Brain microvascular endothelial cell (primary cell): Measurements from ENCODE around the gene ALKBH2.
"Not testable (repeated sequence)": the region's sequence is repeated elsewhere in the genome, so short reads cannot be mapped to it uniquely, and the experiment has no call there.

Experiments used
- DNase-seq: peaks from one replicate; pipeline ENCODE4 v3.0.0-alpha.2; 2020
- H3K27ac ChIP-seq: fragments of 250-450 bp; sonication (Bioruptor Pico); 2 replicates; pipeline ENCODE4 v1.5.1; 2020; ENCODE audit warnings: mild to moderate bottlenecking, moderate library complexity
- H3K27me3 ChIP-seq: fragments of 250-450 bp; sonication (Bioruptor Pico); replicated peaks from 2 replicates; pipeline ENCODE4 v1.5.1; 2020; ENCODE audit warnings: mild to moderate bottlenecking
- H3K36me3 ChIP-seq: fragments of 250-450 bp; sonication (Bioruptor Pico); replicated peaks from 2 replicates; pipeline ENCODE4 v1.5.1; 2020; ENCODE audit warnings: mild to moderate bottlenecking
- H3K4me3 ChIP-seq: 2 replicates; pipeline ENCODE4 v1.5.1; 2011; ENCODE audit warnings: low read depth, mild to moderate bottlenecking, control low read depth, low read length, moderate library complexity
- in situ Hi-C: cut with HindIII; loops from 2 replicates; pipeline ENCODE4 v1.10.0; 2017; ENCODE audit warnings: low sequenced_read_pairs, low pct_ligation_motif_present
- TF ChIP-seq, protein P1 (sequence below): IDR thresholded peaks from 2 replicates; pipeline ENCODE4 v1.5.1; 2011; ENCODE audit warnings: low read depth, mild to moderate bottlenecking, moderate library complexity, low read length, control low read depth, inconsistent platforms; ENCODE audit errors: missing control alignments

Gene ALKBH2

DNA sequence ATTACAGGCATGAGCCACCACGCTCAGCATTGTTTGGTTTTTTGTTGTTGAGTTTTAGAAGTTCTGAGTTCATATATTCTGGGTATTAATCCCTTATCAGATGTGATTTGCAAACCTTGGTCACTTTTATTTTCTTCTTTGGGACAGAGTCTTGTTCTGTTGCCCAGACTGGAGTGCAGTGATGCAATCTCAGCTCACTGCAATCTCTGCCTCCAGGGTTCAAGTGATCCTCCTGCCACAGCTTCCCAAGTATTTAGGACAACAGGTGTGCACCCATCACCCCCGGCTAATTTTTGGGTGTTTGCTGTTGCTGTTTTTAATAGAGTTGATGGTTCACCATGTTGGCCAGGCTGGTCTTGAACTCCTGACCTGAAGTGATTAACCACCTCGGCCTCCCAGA lies 29.1 kb downstream of the ALKBH2 start:
- no peak overlapping the region for H3K27ac ChIP-seq
- H3K27me3 ChIP-seq = no peaks in the 10 kb centered on the region
- H3K4me3 ChIP-seq = no peak overlapping the region
- DNase-seq = no peak
- TF ChIP-seq, protein P1, sequence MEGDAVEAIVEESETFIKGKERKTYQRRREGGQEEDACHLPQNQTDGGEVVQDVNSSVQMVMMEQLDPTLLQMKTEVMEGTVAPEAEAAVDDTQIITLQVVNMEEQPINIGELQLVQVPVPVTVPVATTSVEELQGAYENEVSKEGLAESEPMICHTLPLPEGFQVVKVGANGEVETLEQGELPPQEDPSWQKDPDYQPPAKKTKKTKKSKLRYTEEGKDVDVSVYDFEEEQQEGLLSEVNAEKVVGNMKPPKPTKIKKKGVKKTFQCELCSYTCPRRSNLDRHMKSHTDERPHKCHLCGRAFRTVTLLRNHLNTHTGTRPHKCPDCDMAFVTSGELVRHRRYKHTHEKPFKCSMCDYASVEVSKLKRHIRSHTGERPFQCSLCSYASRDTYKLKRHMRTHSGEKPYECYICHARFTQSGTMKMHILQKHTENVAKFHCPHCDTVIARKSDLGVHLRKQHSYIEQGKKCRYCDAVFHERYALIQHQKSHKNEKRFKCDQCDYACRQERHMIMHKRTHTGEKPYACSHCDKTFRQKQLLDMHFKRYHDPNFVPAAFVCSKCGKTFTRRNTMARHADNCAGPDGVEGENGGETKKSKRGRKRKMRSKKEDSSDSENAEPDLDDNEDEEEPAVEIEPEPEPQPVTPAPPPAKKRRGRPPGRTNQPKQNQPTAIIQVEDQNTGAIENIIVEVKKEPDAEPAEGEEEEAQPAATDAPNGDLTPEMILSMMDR = no peak
- peaks cover 3% of the 10 kb centered on the region for H3K36me3 ChIP-seq
- in situ Hi-C loops = no loop called here

DNA sequence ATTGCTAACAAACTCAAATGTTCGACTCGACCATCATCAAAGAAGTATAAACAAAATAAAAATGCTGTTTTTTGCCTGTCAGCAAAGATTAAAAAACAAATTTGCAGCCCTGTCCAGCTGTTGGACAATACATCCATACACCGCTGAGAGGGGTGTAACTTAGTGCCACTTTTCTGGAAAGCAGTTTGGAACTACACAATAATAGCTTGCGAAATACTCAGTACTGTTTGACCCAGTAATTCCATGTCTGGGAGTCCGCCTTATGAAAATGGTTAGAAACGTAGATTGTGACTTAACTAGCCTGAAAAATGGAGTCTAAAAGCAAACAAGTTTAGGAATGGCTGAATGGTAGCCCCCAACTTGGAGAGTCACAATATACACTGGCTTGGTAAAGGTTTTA lies 34.5 kb downstream of the ALKBH2 start:
- H3K27ac ChIP-seq = no peak overlapping the region
- H3K36me3 ChIP-seq = no peaks in the 10 kb centered on the region
- H3K27me3 ChIP-seq = no peaks in the 10 kb centered on the region
- TF ChIP-seq, protein P1 = no peak
- no peak overlapping the region for H3K4me3 ChIP-seq
- no peak for DNase-seq
- in situ Hi-C loops = no loop called here

DNA sequence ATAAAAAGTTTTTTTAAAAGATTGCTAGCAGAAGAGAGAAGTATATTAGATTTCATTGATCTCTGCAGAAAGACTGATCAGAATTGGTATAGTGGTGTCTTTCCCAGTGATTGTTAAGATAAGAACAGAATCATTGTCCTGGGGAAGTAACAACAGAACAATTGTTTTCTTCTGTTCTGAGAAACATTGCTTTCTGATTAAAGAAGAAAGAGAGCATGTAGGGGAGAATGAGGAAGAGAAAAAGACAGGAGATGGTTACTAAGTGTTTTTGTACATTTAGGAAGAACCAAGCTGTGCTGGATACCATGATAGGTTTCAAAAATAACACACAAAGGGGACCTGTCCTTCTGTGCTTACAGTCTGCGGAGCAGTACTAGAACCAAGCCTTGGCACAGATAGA lies 35.9 kb downstream of the ALKBH2 start:
- Histone ChIP-seq H3K4me3 (no peak overlapping the region), H3K27me3 (no peaks in the 10 kb centered on the region), H3K27ac (no peak overlapping the region), H3K36me3 (no peaks in the 10 kb centered on the region)
- no peak for DNase-seq
- TF ChIP-seq, protein P1 = no peak
- in situ Hi-C loops = no loop called here

DNA sequence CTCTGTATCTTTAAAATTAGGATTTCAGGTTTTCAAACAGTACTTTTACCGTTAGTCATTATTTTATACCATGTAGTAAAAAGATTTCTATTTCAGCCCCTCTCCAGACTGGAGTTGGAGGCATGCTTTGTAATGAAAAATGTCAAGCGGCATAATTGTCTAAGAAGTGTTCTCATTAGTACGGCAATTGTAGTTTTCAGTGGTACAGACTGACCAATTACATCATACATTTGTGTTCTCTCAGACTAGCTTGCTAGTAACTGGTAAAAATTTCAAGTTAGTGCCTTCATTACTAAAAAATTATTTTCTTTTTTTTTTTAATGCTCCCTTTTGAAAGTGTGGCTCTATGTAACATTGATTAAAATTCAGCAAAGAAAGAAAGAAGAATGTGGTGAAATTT lies 36.4 kb downstream of the ALKBH2 start:
- no peaks in the 10 kb centered on the region for H3K27me3 ChIP-seq
- in situ Hi-C loops = no loop called here
- H3K4me3 ChIP-seq = no peak overlapping the region
- H3K36me3 ChIP-seq = no peaks in the 10 kb centered on the region
- H3K27ac ChIP-seq = no peak overlapping the region
- TF ChIP-seq, protein P1 = no peak
- DNase-seq = no peak

DNA sequence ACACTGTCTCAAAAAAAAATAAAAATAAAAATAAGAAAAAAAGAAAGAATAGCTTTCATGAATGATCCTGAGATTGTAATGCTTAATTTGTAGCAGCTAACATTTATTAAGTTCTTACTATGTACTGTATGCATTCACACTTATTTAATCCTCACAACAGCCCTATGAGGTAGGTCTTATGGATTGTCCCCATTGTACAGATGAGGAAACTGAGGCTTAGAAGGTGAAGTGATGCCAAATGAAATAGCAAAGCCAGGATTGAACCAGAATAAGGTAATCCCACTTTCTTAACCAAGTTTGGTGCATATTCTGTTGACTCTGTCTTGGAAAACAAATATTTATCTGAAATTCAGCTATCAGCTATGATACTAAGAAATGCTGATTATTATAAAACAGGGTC lies 38.8 kb downstream of the ALKBH2 start:
- in situ Hi-C loops = no loop called here
- DNase-seq = no peak
- H3K4me3 ChIP-seq = no peak overlapping the region

DNA sequence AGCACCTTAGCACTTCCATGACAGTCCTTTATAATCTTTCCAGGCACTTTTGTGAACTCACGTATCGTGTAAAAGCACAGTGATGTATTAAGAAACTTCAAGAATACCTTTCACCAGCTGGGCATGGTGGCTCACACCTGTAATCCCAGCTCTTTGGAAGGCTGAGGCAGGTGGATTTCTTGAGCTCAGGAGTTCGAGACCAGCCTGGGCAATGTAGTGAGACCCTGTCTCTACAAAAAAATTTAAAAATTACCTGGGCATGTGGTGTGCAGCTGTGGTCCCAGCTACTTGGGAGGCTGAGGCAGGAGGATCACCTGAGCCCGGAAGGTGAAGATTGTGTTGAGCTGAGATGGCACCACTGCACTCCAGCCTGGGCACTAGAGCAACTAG lies 39.2 kb downstream of the ALKBH2 start:
- DNase-seq, H3K4me3 ChIP-seq, in situ Hi-C loops: not testable (repeated sequence)

More for the DNA sequence above, 38.8 kb downstream of the ALKBH2 start:
- Histone ChIP-seq H3K36me3 (no peaks in the 10 kb centered on the region), H3K27me3 (no peaks in the 10 kb centered on the region), H3K27ac (no peak overlapping the region)
- TF ChIP-seq, protein P1 = no peak

More for the DNA sequence above, 39.2 kb downstream of the ALKBH2 start:
- H3K27ac ChIP-seq, H3K36me3 ChIP-seq, H3K27me3 ChIP-seq: not testable (repeated sequence)
